ENCODE data around the gene HGS. TPM values are rescaled to one million over a fixed set of nuclear protein-coding genes. Genes with fewer than 3 reads are reported as not detected.

Gene HGS
- total and polyA plus RNA-seq, 2 of the 13 experiments (the other 11 are each of a cell fraction or from before 2014, with no cell fraction given) = 73.3 to 78.1 TPM

DNA sequence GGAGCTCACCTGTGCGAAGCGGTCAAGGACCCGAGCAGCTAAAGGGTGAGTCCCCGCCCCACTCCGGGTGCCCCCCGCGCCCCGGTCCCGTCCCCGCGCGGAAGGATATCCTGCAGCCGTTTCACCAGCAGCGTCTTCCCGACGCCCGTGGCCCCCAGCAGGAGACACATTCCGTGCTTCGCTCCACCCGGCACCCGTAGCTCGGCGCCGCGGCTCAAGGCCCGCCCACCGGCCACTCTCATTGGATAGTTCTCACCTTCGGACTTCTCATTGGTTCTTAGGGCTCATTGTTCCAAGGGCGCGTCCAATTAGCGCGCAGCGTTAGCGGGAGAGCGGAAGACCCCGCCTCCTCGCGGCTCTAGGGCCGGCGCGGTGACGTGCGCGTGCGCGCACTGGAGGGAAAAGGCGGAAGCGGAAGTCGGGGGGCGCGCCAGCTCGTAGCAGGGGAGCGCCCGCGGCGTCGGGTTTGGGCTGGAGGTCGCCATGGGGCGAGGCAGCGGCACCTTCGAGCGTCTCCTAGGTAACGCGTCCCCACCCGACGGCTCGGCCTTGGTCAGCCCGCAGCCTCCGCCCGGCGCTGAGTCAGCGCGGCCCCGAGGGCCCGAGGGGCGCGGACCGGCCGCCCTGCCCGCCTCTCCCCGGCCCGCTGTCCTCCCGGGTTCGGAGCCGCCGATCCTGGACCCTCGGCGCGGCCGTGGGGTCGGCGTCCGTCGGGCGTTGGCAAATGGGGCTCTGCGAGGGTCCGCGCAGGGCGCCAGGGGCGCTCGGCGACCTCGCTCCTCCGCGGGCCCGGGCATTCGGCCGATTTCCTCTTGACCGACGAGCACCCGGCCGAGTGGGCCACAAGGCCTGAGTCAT, at the start of gene HGS, which contains the start of gene ARL16 (continued):
- TF ChIP-seq, protein P1, sequence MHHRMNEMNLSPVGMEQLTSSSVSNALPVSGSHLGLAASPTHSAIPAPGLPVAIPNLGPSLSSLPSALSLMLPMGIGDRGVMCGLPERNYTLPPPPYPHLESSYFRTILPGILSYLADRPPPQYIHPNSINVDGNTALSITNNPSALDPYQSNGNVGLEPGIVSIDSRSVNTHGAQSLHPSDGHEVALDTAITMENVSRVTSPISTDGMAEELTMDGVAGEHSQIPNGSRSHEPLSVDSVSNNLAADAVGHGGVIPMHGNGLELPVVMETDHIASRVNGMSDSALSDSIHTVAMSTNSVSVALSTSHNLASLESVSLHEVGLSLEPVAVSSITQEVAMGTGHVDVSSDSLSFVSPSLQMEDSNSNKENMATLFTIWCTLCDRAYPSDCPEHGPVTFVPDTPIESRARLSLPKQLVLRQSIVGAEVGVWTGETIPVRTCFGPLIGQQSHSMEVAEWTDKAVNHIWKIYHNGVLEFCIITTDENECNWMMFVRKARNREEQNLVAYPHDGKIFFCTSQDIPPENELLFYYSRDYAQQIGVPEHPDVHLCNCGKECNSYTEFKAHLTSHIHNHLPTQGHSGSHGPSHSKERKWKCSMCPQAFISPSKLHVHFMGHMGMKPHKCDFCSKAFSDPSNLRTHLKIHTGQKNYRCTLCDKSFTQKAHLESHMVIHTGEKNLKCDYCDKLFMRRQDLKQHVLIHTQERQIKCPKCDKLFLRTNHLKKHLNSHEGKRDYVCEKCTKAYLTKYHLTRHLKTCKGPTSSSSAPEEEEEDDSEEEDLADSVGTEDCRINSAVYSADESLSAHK (CRISPR knock-in tag; IDR thresholded peaks at IDR 0.05; ENCODE audit: borderline replicate concordance) = no peak
- TF ChIP-seq ELK4 (CRISPR knock-in tag; IDR thresholded peaks at IDR 0.05; ENCODE audit: borderline replicate concordance) (0 out of 2 replicates have a peak, but pooled peaks have one; percentile 11), ZNF773 (CRISPR knock-in tag; IDR thresholded peaks at IDR 0.05; ENCODE audit: borderline replicate concordance) (peak; percentile 87; the same call in 1 of the 2 replicates), ZNF468 (CRISPR knock-in tag; IDR thresholded peaks at IDR 0.05) (no peak), ARNT2 (CRISPR knock-in tag; IDR thresholded peaks at IDR 0.05; ENCODE audit: low read depth) (peak; percentile 10), ZNF343 (CRISPR knock-in tag; IDR thresholded peaks at IDR 0.05) (peak; percentile 67), YEATS2 (CRISPR knock-in tag; IDR thresholded peaks at IDR 0.05; ENCODE audit: borderline replicate concordance) (peak; percentile 98), ZNF564 (CRISPR knock-in tag; IDR thresholded peaks at IDR 0.05) (peak; percentile 35; the same call in 1 of the 2 replicates), ZBTB43 (CRISPR knock-in tag; conservative IDR thresholded peaks at IDR 0.05) (peak; percentile 57; the same call in 1 of the 2 replicates), KDM2A (CRISPR knock-in tag; IDR thresholded peaks at IDR 0.05; ENCODE audit: borderline replicate concordance, low read depth) (peak; percentile 97), SMC3 (IDR thresholded peaks at IDR 0.05; ENCODE audit: low read length) (no peak), RELA (CRISPR knock-in tag; IDR thresholded peaks at IDR 0.05) (no peak), BRF2 (CRISPR knock-in tag; IDR thresholded peaks at IDR 0.05) (no peak), GATAD2A (CRISPR knock-in tag; IDR thresholded peaks at IDR 0.05) (peak; percentile 67), KMT2B (CRISPR knock-in tag; IDR thresholded peaks at IDR 0.05) (peak; percentile 80)
- TF ChIP-seq, protein P2, sequence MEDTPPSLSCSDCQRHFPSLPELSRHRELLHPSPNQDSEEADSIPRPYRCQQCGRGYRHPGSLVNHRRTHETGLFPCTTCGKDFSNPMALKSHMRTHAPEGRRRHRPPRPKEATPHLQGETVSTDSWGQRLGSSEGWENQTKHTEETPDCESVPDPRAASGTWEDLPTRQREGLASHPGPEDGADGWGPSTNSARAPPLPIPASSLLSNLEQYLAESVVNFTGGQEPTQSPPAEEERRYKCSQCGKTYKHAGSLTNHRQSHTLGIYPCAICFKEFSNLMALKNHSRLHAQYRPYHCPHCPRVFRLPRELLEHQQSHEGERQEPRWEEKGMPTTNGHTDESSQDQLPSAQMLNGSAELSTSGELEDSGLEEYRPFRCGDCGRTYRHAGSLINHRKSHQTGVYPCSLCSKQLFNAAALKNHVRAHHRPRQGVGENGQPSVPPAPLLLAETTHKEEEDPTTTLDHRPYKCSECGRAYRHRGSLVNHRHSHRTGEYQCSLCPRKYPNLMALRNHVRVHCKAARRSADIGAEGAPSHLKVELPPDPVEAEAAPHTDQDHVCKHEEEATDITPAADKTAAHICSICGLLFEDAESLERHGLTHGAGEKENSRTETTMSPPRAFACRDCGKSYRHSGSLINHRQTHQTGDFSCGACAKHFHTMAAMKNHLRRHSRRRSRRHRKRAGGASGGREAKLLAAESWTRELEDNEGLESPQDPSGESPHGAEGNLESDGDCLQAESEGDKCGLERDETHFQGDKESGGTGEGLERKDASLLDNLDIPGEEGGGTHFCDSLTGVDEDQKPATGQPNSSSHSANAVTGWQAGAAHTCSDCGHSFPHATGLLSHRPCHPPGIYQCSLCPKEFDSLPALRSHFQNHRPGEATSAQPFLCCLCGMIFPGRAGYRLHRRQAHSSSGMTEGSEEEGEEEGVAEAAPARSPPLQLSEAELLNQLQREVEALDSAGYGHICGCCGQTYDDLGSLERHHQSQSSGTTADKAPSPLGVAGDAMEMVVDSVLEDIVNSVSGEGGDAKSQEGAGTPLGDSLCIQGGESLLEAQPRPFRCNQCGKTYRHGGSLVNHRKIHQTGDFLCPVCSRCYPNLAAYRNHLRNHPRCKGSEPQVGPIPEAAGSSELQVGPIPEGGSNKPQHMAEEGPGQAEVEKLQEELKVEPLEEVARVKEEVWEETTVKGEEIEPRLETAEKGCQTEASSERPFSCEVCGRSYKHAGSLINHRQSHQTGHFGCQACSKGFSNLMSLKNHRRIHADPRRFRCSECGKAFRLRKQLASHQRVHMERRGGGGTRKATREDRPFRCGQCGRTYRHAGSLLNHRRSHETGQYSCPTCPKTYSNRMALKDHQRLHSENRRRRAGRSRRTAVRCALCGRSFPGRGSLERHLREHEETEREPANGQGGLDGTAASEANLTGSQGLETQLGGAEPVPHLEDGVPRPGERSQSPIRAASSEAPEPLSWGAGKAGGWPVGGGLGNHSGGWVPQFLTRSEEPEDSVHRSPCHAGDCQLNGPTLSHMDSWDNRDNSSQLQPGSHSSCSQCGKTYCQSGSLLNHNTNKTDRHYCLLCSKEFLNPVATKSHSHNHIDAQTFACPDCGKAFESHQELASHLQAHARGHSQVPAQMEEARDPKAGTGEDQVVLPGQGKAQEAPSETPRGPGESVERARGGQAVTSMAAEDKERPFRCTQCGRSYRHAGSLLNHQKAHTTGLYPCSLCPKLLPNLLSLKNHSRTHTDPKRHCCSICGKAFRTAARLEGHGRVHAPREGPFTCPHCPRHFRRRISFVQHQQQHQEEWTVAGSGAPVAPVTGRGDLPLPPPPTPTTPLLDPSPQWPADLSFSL (CRISPR knock-in tag; IDR thresholded peaks at IDR 0.05) = no peak
